ENCODE data around the gene CDC6.

The CDC6 gene

DNA sequence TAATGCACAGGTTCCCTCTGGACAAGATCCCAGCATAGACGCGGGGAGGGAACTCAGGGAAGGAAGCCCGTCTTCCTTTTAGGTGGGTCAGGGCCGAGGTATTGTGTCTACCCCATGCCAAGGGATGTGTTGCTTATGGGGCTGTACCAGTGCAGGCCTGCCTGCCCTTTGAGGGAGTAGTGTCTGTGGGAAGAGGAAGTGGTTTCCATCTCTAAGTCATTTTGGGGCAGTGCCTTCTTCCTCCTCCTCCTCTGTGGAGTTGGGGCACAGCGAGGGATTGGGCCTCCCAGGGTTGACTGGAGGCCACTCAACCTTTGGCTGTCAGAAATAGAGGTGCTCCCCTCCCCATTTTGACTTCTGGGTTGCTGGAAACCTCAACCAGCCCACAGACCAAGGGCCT lies 50.4 kb downstream of the CDC6 start:
- TF ChIP-seq CTCF (conservative IDR thresholded peaks at IDR 0.05; ENCODE audit: low read length) (no peak), EZH2phosphoT487 (IDR thresholded peaks at IDR 0.05; ENCODE audit: borderline replicate concordance) (no peak)
- Histone ChIP-seq H3K79me2 (ENCODE audit: insufficient read depth, low read length) (peaks cover 81% of the 10 kb centered on the region), H2AFZ (ENCODE audit: low read length) (no peak overlapping the region), H3K9ac (ENCODE audit: low read depth, low read length, poor library complexity, severe bottlenecking) (peak overlapping the region; percentile 75), H3K4me1 (ENCODE audit: insufficient read depth, low read length, poor library complexity, severe bottlenecking) (peaks cover 53% of the 10 kb centered on the region), H3K9me2 (replicated peaks; ENCODE audit: low read depth, low read length) (no peaks in the 10 kb centered on the region), H3K4me2 (ENCODE audit: low read depth, low read length, poor library complexity, severe bottlenecking) (peak overlapping the region; percentile 84), H3K36me3 (ENCODE audit: insufficient read depth, low read length) (no peaks in the 10 kb centered on the region; the same call in 1 of the 2 replicates), H3F3A (ENCODE audit: low read depth) (0 out of 2 replicates have a peak, but pooled peaks cover 9% of the 10 kb centered on the region), H3K9me3 (ENCODE audit: insufficient read depth, low read depth, low read length) (no peaks in the 10 kb centered on the region), H3K4me3 (ENCODE audit: low read length, poor library complexity, severe bottlenecking) (peak overlapping the region; percentile 51), H3K27me3 (ENCODE audit: insufficient read depth, low read length, poor library complexity, severe bottlenecking) (no peaks in the 10 kb centered on the region), H4K20me1 (ENCODE audit: insufficient read depth, low read length, poor library complexity, severe bottlenecking) (no peaks in the 10 kb centered on the region)

DNA sequence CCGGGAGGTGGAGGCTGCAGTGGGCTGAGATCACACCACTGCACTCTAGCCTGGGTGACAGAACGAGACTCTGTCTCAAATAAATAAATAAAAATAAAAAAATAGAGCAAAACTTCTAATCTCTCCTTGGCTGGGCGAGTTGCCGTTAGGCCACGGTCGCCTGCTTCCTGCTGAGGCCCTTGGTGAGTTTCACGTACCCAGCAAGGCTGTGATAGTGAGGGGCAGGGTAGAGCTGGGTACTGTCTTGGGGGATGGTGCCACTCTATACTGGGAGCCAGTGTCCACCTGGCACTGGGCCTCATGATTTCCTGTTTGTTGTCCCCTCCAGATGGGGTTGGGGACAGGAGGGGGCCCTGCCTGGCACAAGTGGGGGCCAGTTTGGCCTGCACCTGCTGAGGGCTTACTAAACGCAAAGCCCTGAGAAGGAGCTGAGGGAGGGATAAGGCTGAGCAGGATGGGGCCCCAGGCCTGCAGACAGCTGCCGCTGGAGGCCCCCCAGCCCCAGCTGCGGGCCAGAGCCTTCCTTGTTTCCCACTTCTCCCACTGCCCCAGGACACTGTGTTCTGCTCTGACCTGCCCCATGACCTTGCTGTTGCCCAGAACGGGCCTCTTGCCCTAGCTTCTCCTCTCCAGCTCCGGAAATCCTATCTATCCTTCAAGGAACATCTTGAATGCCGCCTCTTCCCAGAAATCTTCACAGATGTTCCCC lies 51.4 kb downstream of the CDC6 start:
- H3K4me1 ChIP-seq (ENCODE audit: insufficient read depth, low read length, poor library complexity, severe bottlenecking): peaks cover 63% of the 10 kb centered on the region
- H3K79me2 ChIP-seq (ENCODE audit: insufficient read depth, low read length): peaks cover 83% of the 10 kb centered on the region
- H4K20me1 ChIP-seq (ENCODE audit: insufficient read depth, low read length, poor library complexity, severe bottlenecking): no peaks in the 10 kb centered on the region
- H2AFZ ChIP-seq (ENCODE audit: low read length): no peak overlapping the region
- no peaks in the 10 kb centered on the region for H3K36me3 ChIP-seq (ENCODE audit: insufficient read depth, low read length)
- H3K4me3 ChIP-seq (ENCODE audit: low read length, poor library complexity, severe bottlenecking): peak overlapping the region; percentile 51
- no peaks in the 10 kb centered on the region for H3K9me2 ChIP-seq (replicated peaks; ENCODE audit: low read depth, low read length)
- peak overlapping the region; percentile 75 for H3K9ac ChIP-seq (ENCODE audit: low read depth, low read length, poor library complexity, severe bottlenecking)
- no peaks in the 10 kb centered on the region for H3K27me3 ChIP-seq (ENCODE audit: insufficient read depth, low read length, poor library complexity, severe bottlenecking)
- no peak for TF ChIP-seq CTCF (conservative IDR thresholded peaks at IDR 0.05; ENCODE audit: low read length)
- TF ChIP-seq EZH2phosphoT487 (IDR thresholded peaks at IDR 0.05; ENCODE audit: borderline replicate concordance): no peak
- no peaks in the 10 kb centered on the region for H3K9me3 ChIP-seq (ENCODE audit: insufficient read depth, low read depth, low read length)
- H3K4me2 ChIP-seq (ENCODE audit: low read depth, low read length, poor library complexity, severe bottlenecking): peak overlapping the region; percentile 84
- H3F3A ChIP-seq (ENCODE audit: low read depth): 0 out of 2 replicates have a peak, but pooled peaks cover 9% of the 10 kb centered on the region

DNA sequence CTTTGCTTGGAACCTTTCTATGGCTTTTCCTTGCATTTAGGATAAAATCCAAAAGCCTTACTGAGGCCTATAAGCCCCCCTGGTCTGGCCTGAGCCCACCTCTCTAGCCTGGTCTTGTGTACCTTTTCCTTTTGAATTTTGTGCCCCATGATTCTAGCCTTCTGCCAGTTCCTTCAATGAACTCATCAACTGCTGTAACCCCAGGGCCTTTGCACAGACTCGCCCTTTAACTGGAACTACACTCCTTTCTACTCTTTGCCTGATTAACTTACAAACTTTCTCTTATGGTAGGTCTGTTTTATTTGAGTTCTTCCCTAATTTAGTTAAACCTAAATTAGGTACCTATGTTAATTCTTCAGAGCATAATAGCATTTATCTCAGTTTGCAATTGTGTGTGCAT lies 52.6 kb downstream of the CDC6 start:
- Histone ChIP-seq H3K27me3 (ENCODE audit: insufficient read depth, low read length, poor library complexity, severe bottlenecking) (no peaks in the 10 kb centered on the region), H4K20me1 (ENCODE audit: insufficient read depth, low read length, poor library complexity, severe bottlenecking) (no peaks in the 10 kb centered on the region), H3K4me2 (ENCODE audit: low read depth, low read length, poor library complexity, severe bottlenecking) (peak overlapping the region; percentile 84), H3K9me3 (ENCODE audit: insufficient read depth, low read depth, low read length) (no peaks in the 10 kb centered on the region), H3K9me2 (replicated peaks; ENCODE audit: low read depth, low read length) (no peaks in the 10 kb centered on the region), H3K4me1 (ENCODE audit: insufficient read depth, low read length, poor library complexity, severe bottlenecking) (peaks cover 67% of the 10 kb centered on the region), H3F3A (ENCODE audit: low read depth) (0 out of 2 replicates have a peak, but pooled peaks cover 9% of the 10 kb centered on the region), H3K36me3 (ENCODE audit: insufficient read depth, low read length) (no peaks in the 10 kb centered on the region), H3K4me3 (ENCODE audit: low read length, poor library complexity, severe bottlenecking) (peak overlapping the region; percentile 74), H3K9ac (ENCODE audit: low read depth, low read length, poor library complexity, severe bottlenecking) (peak overlapping the region; percentile 75), H2AFZ (ENCODE audit: low read length) (no peak overlapping the region), H3K79me2 (ENCODE audit: insufficient read depth, low read length) (peaks cover 80% of the 10 kb centered on the region)
- TF ChIP-seq EZH2phosphoT487 (IDR thresholded peaks at IDR 0.05; ENCODE audit: borderline replicate concordance): no peak
- no peak for TF ChIP-seq CTCF (conservative IDR thresholded peaks at IDR 0.05; ENCODE audit: low read length)
